NOMO-1 (cell line): ENCODE results near the gene NPTX2.

Experiments
- DNase-seq, 2 experiments: peaks; one replicate each; lab custom pipeline; 2025; ENCODE audit not compliant: unreplicated experiment in 2 of 2; lab: John Stamatoyannopoulos, UW

NPTX2 gene

GRCh38 chr7:98617960-98618418 lies 904 bp downstream of the NPTX2 start:
- no peak for DNase-seq

- DNase-seq: peak in 1 of 2 experiments; percentile 59
These were observed 1.7 kb downstream of the NPTX2 start for GRCh38 chr7:98618786-98619185.

- DNase-seq: peak; percentile 66 to 73
These were observed 2.6 kb downstream of the NPTX2 start for GRCh38 chr7:98619450-98620321.

- DNase-seq: no peak
These were observed 4.7 kb downstream of the NPTX2 start for GRCh38 chr7:98621573-98622482.

- no peak for DNase-seq
These were observed 5.8 kb downstream of the NPTX2 start for GRCh38 chr7:98622926-98623325.

- no peak for DNase-seq
These were observed 7.8 kb downstream of the NPTX2 start for GRCh38 chr7:98624846-98625420.

- DNase-seq: no peak
These were observed 9.7 kb downstream of the NPTX2 start for GRCh38 chr7:98626460-98627412.

- DNase-seq: no peak
These were observed 10.3 kb downstream of the NPTX2 start for GRCh38 chr7:98627413-98627790.

GRCh38 chr7:98628418-98628817 lies 11.3 kb downstream of the NPTX2 start:
- no peak for DNase-seq

- DNase-seq: peak; percentile 67 to 80
These were observed 11.9 kb downstream of the NPTX2 start for GRCh38 chr7:98629001-98629431.

- no peak for DNase-seq
These were observed 13.1 kb downstream of the NPTX2 start for GRCh38 chr7:98630149-98630548.

GRCh38 chr7:98630770-98631169 lies 13.7 kb downstream of the NPTX2 start:
- DNase-seq: no peak

GRCh38 chr7:98638853-98639252 lies 21.8 kb downstream of the NPTX2 start:
- no peak for DNase-seq

GRCh38 chr7:98640375-98640774 lies 23.3 kb downstream of the NPTX2 start:
- no peak for DNase-seq

GRCh38 chr7:98641646-98642500 lies 24.8 kb downstream of the NPTX2 start:
- peak; percentile 64 to 89 for DNase-seq

- DNase-seq: no peak
These were observed 26.3 kb downstream of the NPTX2 start for GRCh38 chr7:98643236-98643985.

- no peak for DNase-seq
These were observed 29.4 kb downstream of the NPTX2 start for GRCh38 chr7:98646465-98646864.

GRCh38 chr7:98647326-98647725 lies 30.2 kb downstream of the NPTX2 start:
- DNase-seq: no peak
